HG02885 (cell line): Measurements from ENCODE around the gene KCNK10.
"Not testable (repeated sequence)": the region's sequence is repeated elsewhere in the genome, so short reads cannot be mapped to it uniquely, and the experiment has no call there.

ENCODE experiments used
- ATAC-seq: cut with Tn5 transposase; IDR thresholded peaks from one replicate; pipeline ENCODE4 v1.9.1; 2021; ENCODE audit warnings: mild to moderate bottlenecking; ENCODE audit not compliant: unreplicated experiment, poor library complexity

Gene KCNK10

GRCh38 chr14:88272390-88273269 lies 50.4 kb downstream of the KCNK10 start:
- ATAC-seq = no peak

GRCh38 chr14:88271205-88271604 lies 51.9 kb downstream of the KCNK10 start:
- ATAC-seq = no peak

- ATAC-seq = no peak
Observed at GRCh38 chr14:88270776-88271175, 52.3 kb downstream of the KCNK10 start.

DNA sequence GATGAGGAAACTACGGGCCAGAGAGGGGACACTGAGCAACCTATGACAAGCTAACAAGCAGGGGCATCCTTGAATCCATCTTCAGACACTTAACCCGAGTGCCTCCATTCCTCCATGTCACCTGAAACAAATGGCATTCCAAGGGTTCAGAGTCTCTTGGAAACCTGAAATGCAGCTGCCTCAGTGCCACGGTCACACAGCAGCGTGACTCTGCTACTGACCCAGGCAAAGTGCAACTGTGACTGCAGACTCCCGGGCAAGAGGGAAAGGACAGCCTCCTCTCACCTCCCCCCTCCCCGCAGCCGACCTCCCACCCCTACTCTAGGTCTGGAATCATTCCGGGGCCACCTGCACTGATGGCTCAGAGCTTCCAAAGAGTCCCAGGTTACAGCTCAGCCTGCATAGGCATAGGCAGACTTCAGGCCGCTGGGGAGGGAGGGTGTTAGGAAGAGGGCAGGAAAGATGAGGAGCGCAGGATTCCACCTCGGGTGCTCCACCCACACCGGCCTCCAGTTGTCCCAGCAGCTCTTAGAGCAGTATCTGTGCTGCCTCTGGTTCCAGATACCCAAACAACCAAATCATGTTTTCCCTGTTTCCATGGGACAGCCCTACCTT lies 53.2 kb downstream of the KCNK10 start:
- no peak for ATAC-seq

DNA sequence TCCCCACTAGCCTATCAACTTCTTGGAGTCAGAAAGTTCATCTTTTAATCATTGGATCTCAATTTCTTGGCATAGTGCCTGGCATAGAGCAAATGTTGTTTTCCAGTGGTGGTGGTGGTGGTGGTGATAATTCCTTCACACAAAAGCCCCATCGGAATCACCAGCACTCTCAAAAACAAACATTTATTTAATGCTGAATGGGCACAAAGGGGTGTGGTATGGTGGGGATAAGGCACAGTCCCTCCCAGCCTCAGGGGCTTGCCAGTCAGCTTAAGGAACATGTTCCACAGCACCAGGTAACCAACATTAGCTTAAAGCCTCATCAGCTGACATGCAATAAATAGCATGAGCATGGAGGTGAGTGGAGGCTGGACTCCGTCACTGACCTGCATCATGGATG lies 56.6 kb downstream of the KCNK10 start:
- no peak for ATAC-seq

DNA sequence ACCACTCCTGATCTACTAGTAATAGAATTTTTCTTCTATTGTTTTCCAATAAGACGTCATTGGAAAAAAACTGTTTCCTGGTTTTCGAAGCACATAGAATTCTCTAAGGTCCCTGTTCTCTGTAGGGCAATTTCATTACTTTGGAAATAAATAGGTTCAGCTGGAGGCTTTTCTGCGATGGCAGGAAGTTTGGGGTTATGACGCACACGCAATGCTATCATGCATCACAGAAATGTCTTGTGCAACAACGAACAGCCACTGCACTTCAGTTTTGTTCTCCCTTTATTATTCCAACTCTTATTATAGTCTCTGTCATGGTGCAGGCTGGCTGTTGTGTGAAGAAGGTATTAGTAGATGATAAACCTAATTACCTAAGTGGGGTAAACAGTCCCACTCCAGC lies 59.0 kb downstream of the KCNK10 start:
- no peak for ATAC-seq

- not testable (repeated sequence) for ATAC-seq
Observed at GRCh38 chr14:88261302-88261701, 61.8 kb downstream of the KCNK10 start.

DNA sequence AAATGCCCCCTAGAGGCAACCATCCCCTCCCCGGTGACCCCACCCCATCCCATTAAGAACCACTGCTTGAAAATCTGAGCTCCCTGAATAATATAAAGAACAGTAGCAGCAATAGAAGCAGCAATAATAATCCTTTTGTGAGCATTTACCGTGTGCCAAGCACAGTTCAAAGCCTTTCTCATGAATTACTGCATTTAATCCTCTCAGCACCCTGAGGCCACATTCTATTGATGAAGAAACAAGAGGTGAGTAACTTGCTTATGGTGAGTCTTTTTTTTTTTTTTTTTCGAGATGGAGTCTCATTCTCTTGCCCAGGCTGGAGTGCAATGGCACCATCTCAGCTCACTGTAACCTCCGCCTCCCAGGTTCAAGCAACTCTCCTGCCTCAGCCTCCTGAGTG lies 65.0 kb downstream of the KCNK10 start:
- ATAC-seq = no peak

DNA sequence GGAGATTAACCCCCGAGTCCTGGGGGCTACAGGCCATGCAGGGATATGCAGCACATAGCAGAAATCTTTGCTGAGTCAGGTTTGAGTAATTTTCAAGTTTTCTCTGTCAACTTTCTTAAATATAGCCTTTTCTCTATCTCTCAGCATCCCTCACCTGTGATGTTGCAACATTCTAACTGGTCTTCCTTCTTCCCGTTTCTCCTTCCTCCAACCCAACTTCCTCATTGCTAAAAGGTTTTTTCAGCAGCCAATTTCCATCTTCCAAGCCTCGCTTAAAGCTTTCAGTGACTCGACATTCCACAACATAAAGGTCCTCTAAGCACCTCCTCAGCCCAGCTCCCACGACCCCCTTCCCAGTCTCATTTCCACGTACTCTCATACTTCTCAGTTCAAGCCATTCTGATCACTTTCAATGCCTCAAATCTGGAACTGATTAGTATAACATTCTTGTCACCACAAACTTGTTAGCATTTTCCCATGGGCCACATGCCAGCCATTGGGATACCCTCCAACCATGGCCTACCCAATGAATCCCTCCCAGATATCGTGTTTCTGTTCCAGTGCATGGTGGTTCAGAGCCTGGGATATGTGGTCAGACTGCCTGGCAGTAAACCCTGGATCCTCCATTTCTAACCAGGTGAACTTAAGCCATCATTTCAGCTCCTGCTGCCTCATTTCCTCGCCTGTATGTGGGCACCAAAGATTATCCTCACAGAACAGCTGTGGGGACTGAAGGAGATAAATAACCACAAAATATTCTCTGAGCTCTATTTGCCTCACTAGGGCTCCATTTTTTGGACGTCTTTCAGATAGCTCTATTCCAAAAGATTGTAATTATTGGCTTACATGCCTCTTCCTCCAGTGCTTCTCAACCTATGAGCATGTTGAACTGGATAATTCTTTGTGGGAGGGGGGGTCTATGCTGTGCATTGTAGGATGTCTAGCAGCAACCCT lies 65.8 kb downstream of the KCNK10 start:
- no peak for ATAC-seq

DNA sequence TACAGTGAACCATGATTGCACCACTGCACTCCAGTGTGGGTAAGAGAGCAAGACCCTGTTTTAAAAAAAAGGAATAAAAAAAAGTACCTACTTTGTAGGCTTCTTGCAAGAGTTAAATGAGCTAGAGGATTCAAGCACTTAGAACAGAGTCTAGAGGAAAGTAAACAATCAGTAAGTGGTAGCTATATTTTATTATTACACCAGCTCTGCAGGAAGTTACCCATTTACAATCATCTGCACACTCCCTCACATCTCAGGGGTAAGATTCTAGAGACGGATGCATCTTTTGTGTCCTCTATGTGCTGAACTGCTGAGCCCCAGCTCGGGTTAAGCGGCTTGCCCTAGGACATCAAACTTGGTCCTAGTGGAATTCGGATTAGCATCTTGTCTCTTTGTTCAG lies 67.3 kb downstream of the KCNK10 start:
- no peak for ATAC-seq

DNA sequence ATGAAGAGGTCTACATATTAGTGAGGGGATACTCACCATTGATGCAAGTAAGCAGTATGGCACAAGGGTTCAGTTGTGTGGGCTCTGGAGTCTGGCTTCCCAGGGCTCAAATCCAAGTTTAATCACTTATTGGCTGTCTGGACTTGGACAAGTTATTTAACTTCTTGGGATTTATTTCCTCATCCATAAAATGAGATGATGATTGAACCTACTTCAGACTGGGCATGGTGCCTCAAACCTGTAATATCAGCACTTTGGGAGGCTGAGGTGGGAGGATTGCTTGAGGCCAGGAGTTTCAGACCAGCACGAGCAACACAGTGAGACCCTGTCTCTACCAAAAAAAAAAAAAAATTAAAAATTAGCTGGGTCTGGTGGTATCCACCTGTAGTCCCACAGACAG lies 67.9 kb downstream of the KCNK10 start:
- no peak for ATAC-seq

DNA sequence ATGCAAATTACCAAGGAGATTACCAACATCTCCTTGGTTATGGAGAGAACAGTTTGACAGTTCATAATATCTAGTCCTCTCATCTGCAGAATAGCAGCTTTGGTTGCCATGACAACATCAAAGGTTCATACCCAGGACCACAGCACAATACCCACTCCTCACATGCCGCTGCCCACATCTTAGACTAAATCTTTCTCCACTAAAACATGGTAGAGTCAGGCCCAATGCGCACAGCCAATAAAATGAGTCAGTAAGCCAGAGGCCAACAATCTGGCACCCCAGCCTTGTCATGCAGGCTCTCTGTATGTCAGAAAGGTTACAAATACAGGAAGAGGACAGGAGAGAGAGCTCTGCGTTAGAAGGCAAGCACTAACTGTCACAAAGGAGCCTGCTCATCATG lies 70.6 kb downstream of the KCNK10 start:
- ATAC-seq = no peak

GRCh38 chr14:88251650-88252049 lies 71.4 kb downstream of the KCNK10 start:
- no peak for ATAC-seq

GRCh38 chr14:88249266-88249665 lies 73.8 kb downstream of the KCNK10 start:
- no peak for ATAC-seq

- no peak for ATAC-seq
Observed at GRCh38 chr14:88248606-88249005, 74.5 kb downstream of the KCNK10 start.

GRCh38 chr14:88247228-88247627 lies 75.8 kb downstream of the KCNK10 start:
- ATAC-seq = no peak

GRCh38 chr14:88245321-88245720 lies 77.7 kb downstream of the KCNK10 start:
- no peak for ATAC-seq

DNA sequence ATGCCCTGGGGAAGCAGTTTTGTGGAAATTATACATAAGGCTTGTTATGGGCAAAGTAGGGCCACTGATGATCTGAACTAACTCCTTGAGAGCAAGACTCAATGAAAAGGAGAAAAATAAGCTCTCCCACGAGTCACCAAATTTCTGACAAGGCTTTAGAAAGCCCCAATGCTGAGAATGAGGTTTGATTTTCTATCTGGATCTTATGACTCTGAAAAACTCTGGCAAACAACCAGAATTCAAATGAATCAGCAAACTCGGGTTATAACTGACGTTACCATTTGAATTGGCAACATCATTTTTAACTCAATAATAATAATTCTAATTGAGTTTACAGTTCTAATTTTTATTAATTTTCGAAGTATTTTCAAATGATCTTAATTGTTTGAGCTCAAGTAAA lies 79.1 kb downstream of the KCNK10 start:
- ATAC-seq = no peak

DNA sequence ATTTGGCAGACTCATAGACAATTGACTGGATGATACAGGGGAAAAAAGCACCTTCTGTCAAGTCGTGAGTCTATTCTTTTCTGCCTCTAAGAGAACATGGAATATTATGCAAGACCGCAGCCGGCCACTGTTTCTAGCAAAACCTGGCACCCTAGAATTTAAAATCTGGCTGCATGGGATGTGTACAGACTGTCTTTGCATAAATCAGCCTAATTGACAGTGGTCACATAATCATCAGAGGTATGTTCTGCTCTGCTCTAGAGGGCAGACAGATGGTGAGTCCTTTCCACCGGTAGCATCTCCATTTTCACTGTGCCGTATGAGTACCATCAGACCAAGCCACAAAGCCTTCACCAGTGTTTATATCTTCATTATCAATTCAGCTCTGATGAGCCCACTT lies 80.6 kb downstream of the KCNK10 start:
- ATAC-seq = no peak

GRCh38 chr14:88241810-88242209 lies 81.3 kb downstream of the KCNK10 start:
- ATAC-seq = no peak

DNA sequence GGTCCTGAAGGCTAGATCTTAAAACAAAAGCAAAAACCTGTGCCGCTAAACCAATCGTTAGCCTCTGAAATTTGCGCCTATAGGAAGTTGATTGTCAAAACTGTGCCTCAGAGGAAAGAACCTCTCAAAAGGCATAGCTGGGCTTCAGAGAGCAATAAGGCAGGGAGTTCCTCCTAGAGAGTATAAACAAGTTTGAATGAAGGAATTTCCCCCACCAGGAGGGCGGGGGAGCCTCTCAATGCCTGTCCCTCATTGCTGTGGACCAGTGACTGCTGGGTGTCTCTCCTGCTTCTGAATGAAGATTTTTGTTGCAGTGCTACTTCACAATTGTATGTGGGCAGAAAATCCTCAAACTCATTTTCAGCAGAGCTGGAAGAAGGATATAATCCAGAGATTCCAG lies 88.6 kb downstream of the KCNK10 start:
- ATAC-seq = no peak
